ENCODE results near the gene PLCE1. TPM values are rescaled to one million over a fixed set of nuclear protein-coding genes. Genes with fewer than 3 reads are reported as not detected.
A peak's percentile ranks its signal among the peaks of the same experiment; 100 is the strongest.
"Not testable (repeated sequence)": the region's sequence is repeated elsewhere in the genome, so short reads cannot be mapped to it uniquely, and the experiment has no call there.

PLCE1 gene
- total RNA-seq, result under 1 TPM in 1 of 2 experiments, not detected in 1; 0.06 TPM

DNA sequence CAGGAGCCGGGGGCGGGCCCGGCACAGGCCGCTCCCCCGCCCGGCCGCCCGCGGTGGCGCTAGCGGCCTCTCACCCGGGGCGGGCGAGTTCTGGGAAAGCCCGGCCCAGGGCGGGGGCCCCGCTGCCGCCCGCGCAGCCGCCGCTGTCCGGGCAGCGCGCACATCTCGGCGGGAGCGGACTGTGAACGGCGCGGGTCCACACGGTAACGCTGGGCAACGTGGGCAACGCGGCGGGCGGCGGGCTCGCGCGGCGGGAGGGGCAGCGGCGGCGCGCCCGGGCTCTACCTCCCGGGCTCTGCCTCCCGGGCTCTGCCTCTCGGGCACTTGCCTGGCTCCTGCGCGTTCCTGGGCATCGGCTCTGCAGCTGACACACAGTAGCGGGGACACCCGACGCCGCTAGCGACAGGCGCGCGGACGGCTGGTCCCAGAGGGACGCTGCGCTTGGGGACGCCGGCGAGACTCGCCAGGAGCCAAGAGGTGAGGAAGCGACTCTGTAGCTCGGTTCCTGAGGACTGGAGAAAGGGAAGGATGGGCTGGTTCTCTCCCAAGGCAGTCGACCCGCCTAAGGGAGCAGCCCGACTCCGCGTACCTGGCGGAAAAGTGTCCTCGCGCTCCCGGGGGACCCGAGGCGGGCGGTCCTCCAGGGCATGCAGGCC lies at the start of gene PLCE1:
TSS of gene PLCE1 (plus strand) at position 150 of the 656 bp plus-strand sequence. CDS start 37,116 bp downstream, outside the sequence.
- Mint-ChIP-seq H3K9me3 (ENCODE audit: low read depth) (no peaks in the 10 kb centered on the region), H3K4me3 (peak within 1 kb of the TSS; percentile 32), H3K27ac (no peak within 1 kb of the TSS), H3K27me3 (peaks cover 59% of the 10 kb centered on the region), H3K4me1 (peaks cover 2% of the 10 kb centered on the region), H3K36me3 (peaks cover 4% of the 10 kb centered on the region)
- CTCF ChIA-PET, result no interaction called here
- DNase-seq (no peak), ATAC-seq (peak; percentile 73)

DNA sequence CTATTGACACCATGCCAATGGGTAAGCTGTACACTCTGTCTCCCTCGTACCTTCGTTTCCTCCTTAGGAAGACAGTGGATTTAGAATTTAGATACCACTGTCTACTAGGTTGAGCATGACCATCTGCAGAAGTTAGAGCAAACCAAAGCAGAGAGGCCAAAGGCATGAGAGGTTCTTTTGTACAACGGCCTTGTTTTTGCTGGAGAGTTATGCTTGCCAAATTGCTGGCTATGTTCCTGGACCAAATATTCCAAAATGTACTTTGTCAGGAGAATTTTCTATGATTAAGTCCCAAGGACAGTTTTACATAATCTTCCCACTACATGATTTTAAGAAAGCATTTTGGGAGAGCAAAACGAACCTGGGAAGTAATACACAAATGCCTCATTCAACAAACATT lies 47.9 kb upstream of the PLCE1 start:
- H3K9me3 Mint-ChIP-seq (ENCODE audit: low read depth), result no peaks in the 10 kb centered on the region
- no peaks in the 10 kb centered on the region for H3K4me1 Mint-ChIP-seq
- H3K36me3 Mint-ChIP-seq, result no peaks in the 10 kb centered on the region
- H3K27me3 Mint-ChIP-seq, result no peaks in the 10 kb centered on the region
- DNase-seq, result no peak
- no peak overlapping the region for H3K4me3 Mint-ChIP-seq
- ATAC-seq, result no peak
- CTCF ChIA-PET, result no interaction called here
- H3K27ac Mint-ChIP-seq, result no peak overlapping the region

DNA sequence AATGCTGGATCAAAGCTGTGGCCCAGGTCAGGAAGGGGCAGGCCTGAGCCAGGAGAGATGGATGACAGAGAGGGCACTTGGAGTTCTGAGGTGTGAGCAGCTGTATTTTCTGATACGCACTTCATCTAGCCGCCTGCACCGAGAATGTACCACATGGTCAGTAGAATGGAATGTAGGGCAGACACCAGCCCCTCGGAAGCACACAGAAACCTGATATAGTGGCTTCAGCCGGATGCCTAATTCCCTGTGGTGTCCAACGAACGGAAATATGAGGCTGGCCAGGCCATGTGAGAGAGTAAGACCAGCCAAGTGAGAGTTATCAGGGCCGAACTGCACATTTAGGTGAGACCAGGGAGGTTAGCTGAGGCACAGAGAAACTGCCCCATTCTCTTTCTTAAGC lies 46.7 kb upstream of the PLCE1 start:
- Mint-ChIP-seq H3K27ac (no peak overlapping the region), H3K9me3 (ENCODE audit: low read depth) (no peaks in the 10 kb centered on the region), H3K36me3 (no peaks in the 10 kb centered on the region), H3K4me3 (no peak overlapping the region), H3K27me3 (no peaks in the 10 kb centered on the region), H3K4me1 (no peaks in the 10 kb centered on the region)
- CTCF ChIA-PET, result no interaction called here
- DNase-seq (no peak), ATAC-seq (no peak)

DNA sequence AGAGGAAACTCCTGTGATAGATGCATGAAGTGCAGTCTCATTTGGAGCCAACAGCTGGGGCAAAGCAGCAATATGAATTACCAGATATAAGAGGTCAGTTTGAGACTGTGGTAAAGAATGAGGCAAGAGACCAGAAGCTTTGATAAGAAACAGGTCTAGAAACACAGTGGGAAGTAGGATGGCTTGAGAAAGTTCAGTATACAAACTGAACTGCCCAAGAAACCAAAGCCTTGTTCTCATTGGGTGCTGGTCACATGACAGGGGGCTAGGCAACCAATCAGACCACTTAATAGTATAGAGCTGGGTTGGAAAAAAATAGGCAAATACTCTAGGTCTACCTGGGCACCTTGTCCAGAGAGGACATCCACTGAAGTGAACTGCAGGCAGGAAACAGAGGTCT lies 46.2 kb upstream of the PLCE1 start:
- H3K4me1 Mint-ChIP-seq, result no peaks in the 10 kb centered on the region
- no peak overlapping the region for H3K4me3 Mint-ChIP-seq
- no peaks in the 10 kb centered on the region for H3K27me3 Mint-ChIP-seq
- no peaks in the 10 kb centered on the region for H3K36me3 Mint-ChIP-seq
- no peak for ATAC-seq
- CTCF ChIA-PET, result no interaction called here
- no peak overlapping the region for H3K27ac Mint-ChIP-seq
- no peaks in the 10 kb centered on the region for H3K9me3 Mint-ChIP-seq (ENCODE audit: low read depth)
- DNase-seq, result no peak

DNA sequence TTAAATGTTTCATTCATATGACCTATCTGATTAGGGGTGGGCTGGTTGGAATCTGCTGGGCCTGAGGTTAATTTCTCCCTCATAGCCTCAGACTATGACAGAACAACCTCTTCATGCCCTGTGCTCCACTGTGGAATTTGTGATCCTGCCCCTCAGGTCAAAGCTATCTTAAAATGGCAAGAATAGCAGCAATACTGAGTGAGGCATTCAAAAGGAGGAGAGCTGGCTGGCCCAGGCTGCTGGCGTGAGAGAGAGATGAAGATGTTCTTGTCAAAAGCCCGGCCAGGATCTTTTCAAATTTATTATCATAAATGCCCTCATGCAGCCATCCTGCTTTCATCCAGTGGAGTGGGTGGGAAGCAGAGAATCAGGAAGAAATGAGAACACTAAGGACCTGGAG lies 41.8 kb upstream of the PLCE1 start:
- Mint-ChIP-seq H3K4me1 (no peaks in the 10 kb centered on the region), H3K9me3 (ENCODE audit: low read depth) (no peaks in the 10 kb centered on the region), H3K27me3 (no peaks in the 10 kb centered on the region), H3K4me3 (no peak overlapping the region), H3K27ac (no peak overlapping the region), H3K36me3 (no peaks in the 10 kb centered on the region)
- DNase-seq (no peak), ATAC-seq (no peak)
- CTCF ChIA-PET, result no interaction called here

DNA sequence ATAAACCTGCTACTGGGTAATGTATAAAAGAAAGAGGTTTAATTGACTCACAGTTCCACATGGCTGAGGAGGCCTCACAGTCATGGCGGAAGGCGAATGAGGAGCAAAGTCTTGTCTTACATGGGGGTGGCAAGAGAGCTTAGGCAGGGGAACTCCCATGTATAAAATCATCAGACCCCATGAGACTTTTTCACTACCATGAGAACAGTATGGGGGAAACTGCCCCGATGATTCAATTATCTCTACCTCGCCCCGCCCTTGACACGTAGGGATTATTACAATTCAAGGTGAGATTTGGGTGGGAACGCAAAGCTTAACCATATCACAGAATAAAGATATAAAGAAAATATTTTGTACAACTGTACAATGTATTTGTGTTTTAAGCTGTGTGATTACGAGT lies 39.4 kb upstream of the PLCE1 start:
- no peak overlapping the region for H3K4me3 Mint-ChIP-seq
- H3K4me1 Mint-ChIP-seq, result no peaks in the 10 kb centered on the region
- H3K9me3 Mint-ChIP-seq (ENCODE audit: low read depth), result no peaks in the 10 kb centered on the region
- no peak for DNase-seq
- no peaks in the 10 kb centered on the region for H3K27me3 Mint-ChIP-seq
- CTCF ChIA-PET, result no interaction called here
- ATAC-seq, result no peak
- H3K36me3 Mint-ChIP-seq, result no peaks in the 10 kb centered on the region
- no peak overlapping the region for H3K27ac Mint-ChIP-seq

DNA sequence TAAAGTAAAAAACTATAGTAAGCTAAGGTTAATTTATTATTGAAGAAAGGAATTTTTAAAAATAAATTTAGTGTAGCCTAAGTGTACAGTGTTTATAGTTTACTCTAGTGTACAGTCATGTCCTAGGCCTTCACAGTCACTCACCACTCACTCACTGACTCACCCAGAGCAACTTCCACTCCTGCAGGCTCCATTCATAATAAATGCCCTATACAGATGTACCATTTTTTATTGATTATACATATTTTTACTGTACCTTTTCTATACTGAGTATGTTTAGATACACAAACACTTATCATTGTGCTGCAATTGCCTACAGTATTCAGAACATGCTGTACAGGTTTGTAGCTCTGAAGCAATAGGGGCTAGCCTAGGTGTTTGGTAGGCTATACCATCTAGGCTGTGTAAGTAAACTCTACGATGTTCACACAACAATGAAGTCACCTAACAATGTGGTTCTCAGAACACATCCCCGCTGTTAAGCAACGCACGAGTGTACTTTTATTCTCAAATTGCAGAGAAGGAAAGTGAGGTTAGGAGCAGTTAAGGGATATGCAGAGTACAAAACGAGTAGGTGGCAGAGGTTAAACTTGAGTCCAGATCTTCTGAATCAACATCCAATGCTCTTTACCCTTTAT lies 38.9 kb upstream of the PLCE1 start:
- ATAC-seq, result no peak
- DNase-seq, result no peak
- Mint-ChIP-seq H3K36me3 (no peaks in the 10 kb centered on the region), H3K9me3 (ENCODE audit: low read depth) (no peaks in the 10 kb centered on the region), H3K27ac (no peak overlapping the region), H3K4me3 (no peak overlapping the region), H3K27me3 (no peaks in the 10 kb centered on the region), H3K4me1 (no peaks in the 10 kb centered on the region)
- CTCF ChIA-PET, result no interaction called here

DNA sequence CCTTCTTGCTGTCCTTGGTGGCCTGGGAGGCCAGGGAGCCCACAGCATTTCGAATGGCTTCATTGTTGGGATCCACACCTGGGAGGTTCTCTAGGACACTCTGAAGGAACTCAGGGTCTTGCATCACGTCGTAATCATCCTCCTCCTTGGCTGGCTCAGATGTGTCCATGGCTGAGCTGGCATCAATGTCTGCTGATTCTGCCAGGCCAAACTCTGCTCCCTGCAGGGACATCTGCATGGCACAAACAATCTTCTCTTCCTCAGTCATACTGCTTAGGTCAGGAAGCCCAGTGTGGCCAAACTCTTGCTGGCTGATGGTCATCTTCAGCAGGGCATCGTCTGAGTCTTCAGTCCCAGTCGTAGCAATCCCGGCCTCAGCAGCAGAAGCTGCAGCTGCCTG lies 34.9 kb upstream of the PLCE1 start:
- no peaks in the 10 kb centered on the region for H3K9me3 Mint-ChIP-seq (ENCODE audit: low read depth)
- no peak overlapping the region for H3K27ac Mint-ChIP-seq
- no peaks in the 10 kb centered on the region for H3K27me3 Mint-ChIP-seq
- H3K36me3 Mint-ChIP-seq, result no peaks in the 10 kb centered on the region
- CTCF ChIA-PET, result no interaction called here
- DNase-seq (no peak), ATAC-seq (no peak)
- no peaks in the 10 kb centered on the region for H3K4me1 Mint-ChIP-seq
- no peak overlapping the region for H3K4me3 Mint-ChIP-seq

DNA sequence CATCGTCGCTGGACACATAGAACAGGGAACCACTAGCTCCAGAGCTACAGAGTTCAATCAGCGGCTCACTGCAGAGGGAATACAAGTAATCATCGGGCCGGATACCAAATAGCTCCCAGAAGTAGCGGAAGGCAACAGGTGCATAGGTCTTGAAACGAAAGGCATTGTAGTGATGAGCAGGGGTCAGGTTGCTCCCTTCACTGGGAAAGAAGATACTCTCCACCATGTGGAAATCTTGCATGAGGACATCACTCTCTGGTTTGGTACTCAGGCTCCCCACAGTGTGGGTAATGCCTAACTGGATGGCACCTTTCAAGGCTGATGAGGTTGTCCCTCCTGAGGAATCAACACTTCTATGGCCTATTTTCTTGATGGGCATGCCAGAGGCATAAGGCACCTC lies 32.7 kb upstream of the PLCE1 start:
- H3K36me3 Mint-ChIP-seq; H3K9me3 Mint-ChIP-seq (ENCODE audit: low read depth); ATAC-seq; H3K27ac Mint-ChIP-seq; H3K27me3 Mint-ChIP-seq; CTCF ChIA-PET; DNase-seq; H3K4me3 Mint-ChIP-seq; H3K4me1 Mint-ChIP-seq: not testable (repeated sequence)

DNA sequence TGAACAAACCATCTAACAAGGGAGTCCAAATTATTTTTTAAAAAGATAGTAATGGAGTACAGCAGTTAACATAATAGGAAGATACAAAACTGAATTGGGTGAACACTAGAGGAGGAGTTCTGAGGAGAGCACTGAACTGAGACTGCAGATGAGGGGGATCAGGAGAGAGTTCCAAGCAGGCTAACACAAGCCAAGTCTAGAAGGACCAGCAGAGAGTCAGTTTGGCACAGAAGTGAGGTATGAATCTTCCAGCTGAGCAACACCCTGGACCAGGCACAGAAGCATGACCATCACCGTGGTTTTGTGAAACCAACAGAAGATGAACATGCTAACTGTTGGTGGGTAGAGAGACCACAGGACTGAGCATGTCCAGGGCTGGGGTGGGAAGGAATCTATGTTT lies 30.8 kb upstream of the PLCE1 start:
- Mint-ChIP-seq H3K4me1 (no peaks in the 10 kb centered on the region), H3K27ac (no peak overlapping the region), H3K9me3 (ENCODE audit: low read depth) (no peaks in the 10 kb centered on the region), H3K36me3 (no peaks in the 10 kb centered on the region), H3K4me3 (no peak overlapping the region), H3K27me3 (no peaks in the 10 kb centered on the region)
- CTCF ChIA-PET, result interaction anchor here (0.8 kb wide), 1 partner anchor 14 kb away, joined by 3 read pairs; no protein-coding TSS in a partner anchor
- no peak for ATAC-seq
- DNase-seq, result no peak

DNA sequence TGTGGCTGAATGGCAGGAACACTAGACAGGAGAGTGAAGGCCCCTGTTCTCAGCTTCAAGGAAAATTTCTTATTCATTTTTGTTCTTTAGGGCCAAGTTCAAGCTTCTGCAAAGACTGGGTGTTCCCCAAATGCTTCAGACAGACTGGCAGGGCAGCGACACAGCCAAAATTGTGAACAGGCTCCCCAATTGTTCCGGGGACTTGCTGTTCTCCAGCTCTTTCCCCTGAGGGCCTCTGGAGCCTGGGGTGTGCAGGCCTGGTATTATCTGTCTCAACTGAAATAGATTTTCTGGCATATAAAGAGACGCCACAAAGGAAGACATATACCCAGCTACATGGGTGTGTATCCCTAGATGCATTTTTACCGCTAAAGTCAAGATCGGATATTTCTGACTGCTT lies 30.3 kb upstream of the PLCE1 start:
- H3K9me3 Mint-ChIP-seq (ENCODE audit: low read depth), result no peaks in the 10 kb centered on the region
- H3K36me3 Mint-ChIP-seq, result no peaks in the 10 kb centered on the region
- H3K4me3 Mint-ChIP-seq, result no peak overlapping the region
- CTCF ChIA-PET, result interaction anchor here (0.8 kb wide), 1 partner anchor 15 kb away, joined by 3 read pairs; no protein-coding TSS in a partner anchor
- no peak for ATAC-seq
- no peak for DNase-seq
- H3K27me3 Mint-ChIP-seq, result no peaks in the 10 kb centered on the region
- H3K27ac Mint-ChIP-seq, result no peak overlapping the region
- no peaks in the 10 kb centered on the region for H3K4me1 Mint-ChIP-seq

DNA sequence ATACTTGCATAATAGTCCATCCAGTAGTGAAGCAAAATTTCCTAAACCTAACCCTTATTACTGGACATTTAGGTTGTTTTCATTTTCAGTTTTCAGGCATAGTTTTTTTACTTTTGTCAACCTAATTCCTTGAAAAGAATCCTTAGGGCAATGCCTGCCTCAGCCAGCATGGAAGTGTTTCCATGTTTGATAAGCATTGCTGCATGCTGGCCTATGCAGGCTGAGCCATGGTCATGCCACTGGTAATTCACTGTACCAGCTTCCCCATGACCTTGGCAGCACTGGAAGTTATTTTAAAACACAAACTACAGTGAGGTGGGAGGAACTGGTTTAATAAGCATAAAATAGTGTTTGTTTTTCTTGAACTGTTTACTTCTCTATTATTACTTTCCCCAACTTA lies 27.8 kb upstream of the PLCE1 start:
- CTCF ChIA-PET, result no interaction called here
- Mint-ChIP-seq H3K4me1 (no peaks in the 10 kb centered on the region), H3K36me3 (no peaks in the 10 kb centered on the region), H3K4me3 (no peak overlapping the region), H3K9me3 (ENCODE audit: low read depth) (no peaks in the 10 kb centered on the region), H3K27me3 (no peaks in the 10 kb centered on the region), H3K27ac (no peak overlapping the region)
- ATAC-seq (no peak), DNase-seq (no peak)

DNA sequence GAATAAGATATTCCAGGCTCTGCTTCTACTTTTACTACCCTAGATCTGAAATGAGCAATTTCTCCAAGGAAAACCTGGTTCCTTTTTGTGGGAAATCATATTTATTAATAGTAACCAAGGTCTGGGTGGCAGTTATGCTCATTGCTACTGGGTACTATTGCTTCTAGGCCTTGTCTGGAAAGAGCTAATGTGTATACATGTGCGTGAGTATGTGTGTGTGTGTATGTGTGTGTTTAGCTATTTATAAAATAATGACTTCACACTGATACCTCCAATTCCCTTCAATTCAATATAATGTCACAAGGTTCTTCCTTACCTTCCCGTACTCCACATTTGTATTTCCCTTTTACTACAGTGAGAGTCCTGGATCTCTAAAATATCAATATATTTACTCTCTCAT lies 26.0 kb upstream of the PLCE1 start:
- no peaks in the 10 kb centered on the region for H3K9me3 Mint-ChIP-seq (ENCODE audit: low read depth)
- H3K4me3 Mint-ChIP-seq, result no peak overlapping the region
- ATAC-seq, result no peak
- no peaks in the 10 kb centered on the region for H3K36me3 Mint-ChIP-seq
- no peaks in the 10 kb centered on the region for H3K4me1 Mint-ChIP-seq
- no peaks in the 10 kb centered on the region for H3K27me3 Mint-ChIP-seq
- CTCF ChIA-PET, result interaction anchor here (0.5 kb wide), 1 partner anchor 1366 kb away, joined by 3 read pairs; no protein-coding TSS in a partner anchor
- DNase-seq, result no peak
- no peak overlapping the region for H3K27ac Mint-ChIP-seq

DNA sequence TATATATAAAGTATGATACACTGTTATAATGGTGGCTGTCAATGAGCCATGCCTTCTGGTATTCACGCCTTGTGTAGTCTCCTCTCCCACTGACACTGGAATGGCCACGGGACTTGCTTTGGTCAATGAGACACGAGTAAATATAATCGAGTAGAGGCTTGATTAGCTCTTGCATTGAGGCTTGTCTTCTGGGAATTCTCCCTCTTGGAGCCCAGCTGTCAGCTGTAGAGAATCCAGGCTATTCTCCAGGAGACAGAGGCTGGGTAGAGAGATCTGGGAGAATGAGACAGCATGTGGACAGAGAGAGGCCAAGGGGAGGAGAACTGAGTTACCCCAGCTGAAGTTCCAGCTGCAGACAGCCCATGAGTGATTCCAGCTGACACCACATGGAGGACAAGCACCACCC lies 25.2 kb upstream of the PLCE1 start:
- H3K27me3 Mint-ChIP-seq, result no peaks in the 10 kb centered on the region
- DNase-seq, result no peak
- H3K4me1 Mint-ChIP-seq, result no peaks in the 10 kb centered on the region
- no peak overlapping the region for H3K4me3 Mint-ChIP-seq
- H3K36me3 Mint-ChIP-seq, result no peaks in the 10 kb centered on the region
- CTCF ChIA-PET, result no interaction called here
- no peak overlapping the region for H3K27ac Mint-ChIP-seq
- ATAC-seq, result no peak
- H3K9me3 Mint-ChIP-seq (ENCODE audit: low read depth), result no peaks in the 10 kb centered on the region

Data from activated CD8-positive, alpha-beta memory T cell treated with anti-CD3 and anti-CD28 coated beads, Interleukin-2, amount 10 ng/mL, durations not matched to agents 7 days and 5 days (primary cell).